Measurements from ENCODE around the gene ADIPOQ.
"Not testable (repeated sequence)": the region's sequence is repeated elsewhere in the genome, so short reads cannot be mapped to it uniquely, and the experiment has no call there.

ADIPOQ gene

GRCh38 chr3:186857743-186858142 lies 15.2 kb downstream of the ADIPOQ start:
- intact Hi-C loops (cut with DNase I): no loop called here
- DNase-seq: no peak

- intact Hi-C loops (cut with DNase I): not testable (repeated sequence)
Observed at GRCh38 chr3:186865215-186865853, 22.8 kb downstream of the ADIPOQ start.

DNA sequence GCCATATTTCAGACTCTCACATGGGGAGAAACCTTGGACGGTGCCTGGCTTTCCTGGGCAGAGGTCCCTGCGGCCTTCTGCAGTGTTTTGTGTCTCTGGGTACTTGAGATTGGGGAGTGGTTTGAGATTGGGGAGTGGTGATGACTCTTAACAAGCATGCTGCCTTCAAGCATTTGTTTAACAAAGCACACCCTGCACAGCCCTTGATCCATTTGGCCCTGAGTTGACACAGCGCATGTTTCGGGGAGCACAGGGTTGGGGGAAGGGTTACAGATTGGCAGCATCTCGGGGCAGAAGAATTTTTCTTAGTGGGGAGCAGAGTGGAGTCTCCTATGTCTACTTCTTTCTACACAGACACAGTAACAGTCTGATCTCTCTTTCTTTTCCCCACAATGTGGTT lies 23.6 kb downstream of the ADIPOQ start:
- DNase-seq; intact Hi-C loops (cut with DNase I): not testable (repeated sequence)

More at GRCh38 chr3:186865215-186865853, 22.8 kb downstream of the ADIPOQ start:
- DNase-seq: not testable (repeated sequence)

- intact Hi-C loops (cut with DNase I): no loop called here
Observed at GRCh38 chr3:186869253-186870100, 27.0 kb downstream of the ADIPOQ start.

GRCh38 chr3:186870421-186871201 lies 28.1 kb downstream of the ADIPOQ start:
- intact Hi-C loops (cut with DNase I): no loop called here
- no peak for DNase-seq

More at GRCh38 chr3:186869253-186870100, 27.0 kb downstream of the ADIPOQ start:
- DNase-seq: no peak

DNA sequence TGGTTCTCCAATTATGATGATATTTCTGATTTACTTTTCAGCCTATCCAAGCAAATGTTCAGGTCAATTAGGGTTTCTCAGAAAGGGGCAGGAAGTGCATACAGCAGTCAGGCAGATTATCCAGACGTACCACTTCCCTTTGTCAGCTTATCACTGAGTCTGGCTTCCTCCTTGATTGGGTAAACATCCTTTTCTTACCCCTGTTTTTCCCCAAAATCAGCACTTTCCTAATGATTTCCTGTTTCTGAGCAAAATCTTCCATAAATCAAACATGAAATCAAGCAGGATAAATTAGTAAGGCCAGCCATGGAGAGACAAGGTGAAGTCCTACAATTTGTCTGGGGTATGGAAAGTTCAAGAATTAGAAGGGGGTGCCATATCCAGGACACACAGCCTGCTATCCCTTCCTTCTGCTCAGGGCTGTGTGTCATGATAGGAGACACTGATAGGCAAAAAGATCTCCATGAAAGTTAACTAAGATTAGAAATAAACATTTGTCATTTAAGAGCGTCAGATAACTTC lies 29.0 kb downstream of the ADIPOQ start:
- intact Hi-C loops (cut with DNase I): no loop called here
- no peak for DNase-seq

DNA sequence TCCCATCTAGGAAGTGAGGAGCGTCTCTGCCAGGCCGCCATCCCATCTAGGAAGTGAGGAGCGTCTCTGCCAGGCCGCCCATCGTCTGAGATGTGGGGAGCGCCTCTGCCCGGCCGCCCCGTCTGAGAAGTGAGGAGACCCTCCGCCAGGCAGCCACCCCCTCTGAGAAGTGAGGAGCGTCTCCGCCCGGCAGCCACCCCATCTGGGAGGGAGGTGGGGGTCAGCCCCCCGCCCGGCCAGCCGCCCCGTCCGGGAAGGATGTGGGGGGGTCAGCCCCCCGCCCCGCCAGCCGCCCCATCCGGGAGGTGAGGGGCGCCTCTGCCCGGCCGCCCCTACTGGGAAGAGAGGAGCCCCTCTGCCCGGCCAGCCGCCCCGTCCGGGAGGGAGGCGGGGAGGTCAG lies 31.3 kb downstream of the ADIPOQ start:
- intact Hi-C loops (cut with DNase I); DNase-seq: not testable (repeated sequence)

- intact Hi-C loops (cut with DNase I); DNase-seq: not testable (repeated sequence)
Observed at GRCh38 chr3:186874216-186874615, 31.7 kb downstream of the ADIPOQ start.

DNA sequence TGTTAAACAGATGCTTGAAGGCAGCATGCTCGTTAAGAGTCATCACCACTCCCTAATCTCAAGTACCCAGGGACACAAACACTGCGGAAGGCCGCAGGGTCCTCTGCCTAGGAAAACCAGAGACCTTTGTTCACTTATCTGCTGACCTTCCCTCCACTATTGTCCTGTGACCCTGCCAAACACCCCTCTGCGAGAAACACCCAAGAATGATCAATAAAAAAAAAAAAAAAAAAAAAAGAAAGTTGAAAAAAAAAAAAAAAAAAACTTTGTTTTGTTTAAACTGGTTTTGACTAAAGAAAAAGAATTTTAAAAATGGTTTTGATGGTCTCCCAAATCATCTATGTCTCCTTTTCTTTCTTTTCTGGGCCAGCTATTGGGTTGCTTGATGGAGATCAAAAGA lies 32.3 kb downstream of the ADIPOQ start:
- DNase-seq; intact Hi-C loops (cut with DNase I): not testable (repeated sequence)

GRCh38 chr3:186875708-186876107 lies 33.2 kb downstream of the ADIPOQ start:
- no peak for DNase-seq
- intact Hi-C loops (cut with DNase I): no loop called here

GRCh38 chr3:186879781-186880180 lies 37.3 kb downstream of the ADIPOQ start:
- intact Hi-C loops (cut with DNase I): no loop called here
- no peak for DNase-seq

GRCh38 chr3:186880406-186880805 lies 37.9 kb downstream of the ADIPOQ start:
- intact Hi-C loops (cut with DNase I): no loop called here
- no peak for DNase-seq

- no peak for DNase-seq
- intact Hi-C loops (cut with DNase I): no loop called here
Observed at GRCh38 chr3:186882150-186882524, 39.6 kb downstream of the ADIPOQ start.

GRCh38 chr3:186882881-186883685 lies 40.6 kb downstream of the ADIPOQ start:
- DNase-seq: peak in 11 of 42 donors; percentile 1 to 43 (median 10)
- intact Hi-C loops (cut with DNase I): no loop called here

GRCh38 chr3:186883686-186884058 lies 41.2 kb downstream of the ADIPOQ start:
- no peak for DNase-seq
- intact Hi-C loops (cut with DNase I): no loop called here

GRCh38 chr3:186884868-186885267 lies 42.4 kb downstream of the ADIPOQ start:
- intact Hi-C loops (cut with DNase I); DNase-seq: not testable (repeated sequence)

- DNase-seq: no peak
- intact Hi-C loops (cut with DNase I): no loop called here
Observed at GRCh38 chr3:186886202-186886981, 43.9 kb downstream of the ADIPOQ start.

DNA sequence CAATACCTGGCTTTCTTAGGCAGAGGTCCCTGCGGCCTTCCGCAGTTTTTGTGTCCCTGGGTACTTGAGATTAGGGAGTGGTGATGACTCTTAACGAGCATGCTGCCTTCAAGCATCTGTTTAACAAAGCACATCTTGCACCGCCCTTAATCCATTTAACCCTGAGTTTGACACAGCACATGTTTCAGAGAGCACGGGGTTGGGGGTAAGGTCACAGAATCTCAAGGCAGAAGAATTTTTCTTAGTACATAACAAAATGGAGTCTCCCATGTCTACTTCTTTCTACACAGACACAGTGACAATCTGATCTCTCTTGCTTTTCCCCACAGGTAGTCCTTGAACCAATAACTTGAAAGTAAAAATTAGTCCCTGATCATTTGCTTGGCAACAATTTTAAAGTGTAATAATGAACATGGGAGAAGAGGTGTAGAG lies 45.0 kb downstream of the ADIPOQ start:
- intact Hi-C loops (cut with DNase I); DNase-seq: not testable (repeated sequence)

Data from head of caudate nucleus (tissue), 42 donors.